Spleen (tissue), 11 donors: ENCODE results near the gene CDC42EP5. TPM values are rescaled to one million over a fixed set of nuclear protein-coding genes. Genes with fewer than 3 reads are reported as not detected.
A peak's percentile ranks its signal among the peaks of the same experiment; 100 is the strongest.

Source experiments
- DNase-seq: peaks from one replicate; pipeline ENCODE4 v3.0.0-alpha.2; 2020
- H3K27ac ChIP-seq, 8 donors: fragments of 200-600 bp; sonication (generic) in 7 of 8; 1 replicate in 4 of 8; 2 replicates in 4 of 8; pipeline versions ENCODE4 v1.5.0 to v1.8.0; 2016 to 2021; ENCODE audit warnings: inconsistent platforms in 4 of 8, mild to moderate bottlenecking in 4 of 8, moderate library complexity in 1 of 8
- H3K27me3 ChIP-seq, 7 donors: fragments of 200-600 bp; sonication (generic) in 6 of 7; replicated peaks in 1 of 7; 1 replicate in 4 of 7; 2 replicates in 3 of 7; pipeline versions ENCODE4 v1.5.0 to v1.8.0; 2016 to 2021; ENCODE audit warnings: inconsistent platforms in 3 of 7, mild to moderate bottlenecking in 1 of 7
- H3K36me3 ChIP-seq, 6 donors: fragments of 200-600 bp; sonication (generic) in 5 of 6; 1 replicate in 4 of 6; 2 replicates in 2 of 6; pipeline versions ENCODE4 v1.5.0 to v1.8.0; 2016 to 2021; ENCODE audit warnings: inconsistent platforms in 2 of 6
- H3K4me1 ChIP-seq, 6 donors: fragments of 200-600 bp; sonication (generic) in 5 of 6; 1 replicate in 3 of 6; 2 replicates in 3 of 6; pipeline versions ENCODE4 v1.5.0 to v1.8.0; 2016 to 2021; ENCODE audit warnings: inconsistent platforms in 3 of 6
- H3K4me3 ChIP-seq, 8 donors: fragments of 200-600 bp; sonication (generic) in 7 of 8; 1 replicate in 4 of 8; 2 replicates in 4 of 8; pipeline versions ENCODE4 v1.5.0 to v1.8.0; 2016 to 2021; ENCODE audit warnings: inconsistent platforms in 4 of 8, mild to moderate bottlenecking in 4 of 8, moderate library complexity in 2 of 8
- H3K9me3 ChIP-seq, 8 donors: fragments of 200-600 bp; sonication (generic) in 7 of 8; 1 replicate in 4 of 8; 2 replicates in 4 of 8; pipeline versions ENCODE4 v1.5.0 to v1.8.0; 2016 to 2021; ENCODE audit warnings: inconsistent platforms in 4 of 8
- CTCF ChIP-seq, 11 experiments: fragments of 200-600 bp in 7 of 11; fragments of 450-650 bp in 4 of 11; sonication (generic) in 4 of 11; IDR thresholded peaks in 8 of 11; conservative IDR thresholded peaks in 3 of 11; 1 replicate in 7 of 11; 2 replicates in 4 of 11; pipeline versions ENCODE4 v1.4.0 to v1.8.0; 2016 to 2021; ENCODE audit warnings: antibody characterized with exemption in 11 of 11, inconsistent platforms in 4 of 11, mild to moderate bottlenecking in 1 of 11
- POLR2A ChIP-seq, 3 donors: fragments of 450-650 bp; IDR thresholded peaks; one replicate each; pipeline ENCODE4 v1.5.1; 2017; ENCODE audit warnings: antibody characterized with exemption in 3 of 3, mild to moderate bottlenecking in 1 of 3
- POLR2AphosphoS5 ChIP-seq, 3 donors: sonication (generic); formaldehyde crosslinking; IDR thresholded peaks; one replicate each; pipeline ENCODE4 v1.5.1; 2017; ENCODE audit warnings: antibody characterized with exemption in 3 of 3
- WGBS, 5 donors: extraction: QIAGEN DNeasy Blood & Tissue Kit in 3 of 5; methylation state at CpG; one replicate each; pipeline versions ENCODE4 v1.1.5 to v1.1.7; 2013 to 2018; 5-methylcytosine and 5-hydroxymethylcytosine counted together
- intact Hi-C: fragments of 100-400 bp; cut with DNase I; formaldehyde crosslinking; loops from one replicate; pipeline ENCODE4 v1.15.0; 2023; ENCODE audit warnings: low total_unique reads
- polyA plus RNA-seq, 3 donors: library from polyadenylated mRNA; stranded (reverse); fragments of 200-250 nt; gene quantifications; one replicate each; pipeline ENCODE4 v1.2.1, GENCODE V29; 2013
- total RNA-seq, 7 donors: library from RNA; depleted of rRNA in 3 of 7; stranded (reverse); fragments of >200 nt in 3 of 7; fragmentation: NEBNext Ultra II Directional in 4 of 7; extraction: Animal tissue kit (Norgen Biotek cat#: 25700) in 4 of 7; gene quantifications; one replicate each; pipeline versions ENCODE4 v1.1.0 to v1.2.1, GENCODE V29; 2016 to 2021
- donor health status: healthy with polysubstance abuse.
- donor health status: DM: no; HTN: no; CAD: no; lungs with moderate emphysema.
- donor health status: DM: no; HTN: no; CAD: no.
- donor health status: Bipolar disorder and iron deficiency.
- donor health status: healthy.
- donor health status: DM: no; HTN: no; CAD: no.
- donor health status: DM: yes; HTN: yes; CAD: no.

The CDC42EP5 gene
- total and polyA plus RNA-seq, 10 donors = 6.6 to 16.1 (median 13.1) TPM

DNA sequence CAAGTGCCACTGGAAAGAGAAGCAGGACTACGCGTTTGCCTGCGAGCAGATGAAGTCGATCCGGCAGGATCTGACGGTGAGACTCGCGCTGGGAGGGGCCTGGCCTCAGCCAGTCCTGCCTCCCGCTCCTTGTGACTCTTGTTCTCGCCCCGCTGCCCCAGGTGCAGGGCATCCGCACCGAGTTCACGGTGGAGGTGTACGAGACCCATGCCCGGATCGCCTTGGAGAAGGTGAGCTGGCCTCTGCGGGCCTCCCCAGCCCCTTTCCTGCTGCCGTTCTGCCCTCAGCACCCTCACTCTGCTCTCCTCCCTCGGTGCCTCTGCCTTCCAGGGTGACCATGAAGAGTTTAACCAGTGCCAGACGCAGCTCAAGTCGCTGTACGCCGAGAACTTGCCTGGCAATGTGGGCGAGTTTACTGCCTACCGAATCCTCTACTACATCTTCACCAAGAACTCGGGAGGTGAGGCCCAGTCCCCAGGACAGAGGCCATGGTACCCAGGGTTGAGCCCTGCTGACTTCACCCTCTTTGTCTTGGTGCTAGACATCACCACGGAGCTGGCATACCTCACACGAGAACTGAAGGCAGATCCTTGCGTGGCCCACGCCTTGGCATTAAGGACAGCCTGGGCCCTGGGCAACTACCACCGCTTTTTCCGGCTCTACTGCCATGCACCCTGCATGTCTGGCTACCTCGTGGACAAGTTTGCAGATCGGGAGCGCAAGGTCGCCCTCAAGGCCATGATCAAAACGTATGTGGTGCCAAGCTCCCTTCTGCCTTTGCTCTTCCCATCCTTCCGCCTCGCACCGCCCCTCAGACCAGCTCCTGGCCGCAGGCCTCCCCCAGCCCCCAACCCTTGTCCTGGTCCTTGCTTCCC is 15.1 kb downstream of the CDC42EP5 start:
- WGBS, 5 donors = 92 to 96% (median 92%) methylated on average over 40 to 42 of the region's 42 CpGs
- DNase-seq = no peak
- Histone ChIP-seq H3K4me1 (peaks cover 11 to 69% (median 43%) of the 10 kb centered on the region in 6 donors), H3K27ac (no peak overlapping the region), H3K4me3 (no peak overlapping the region), H3K9me3 (no peaks in the 10 kb centered on the region), H3K36me3 (peaks cover 15 to 96% (median 93%) of the 10 kb centered on the region in 6 donors), H3K27me3 (no peaks in the 10 kb centered on the region)
- TF ChIP-seq POLR2A (IDR thresholded peaks at IDR 0.05) = no peak
- TF ChIP-seq POLR2AphosphoS5 (IDR thresholded peaks at IDR 0.05) = peak in 1 of 3 donors; percentile 50
- intact Hi-C loops = no loop called here

DNA sequence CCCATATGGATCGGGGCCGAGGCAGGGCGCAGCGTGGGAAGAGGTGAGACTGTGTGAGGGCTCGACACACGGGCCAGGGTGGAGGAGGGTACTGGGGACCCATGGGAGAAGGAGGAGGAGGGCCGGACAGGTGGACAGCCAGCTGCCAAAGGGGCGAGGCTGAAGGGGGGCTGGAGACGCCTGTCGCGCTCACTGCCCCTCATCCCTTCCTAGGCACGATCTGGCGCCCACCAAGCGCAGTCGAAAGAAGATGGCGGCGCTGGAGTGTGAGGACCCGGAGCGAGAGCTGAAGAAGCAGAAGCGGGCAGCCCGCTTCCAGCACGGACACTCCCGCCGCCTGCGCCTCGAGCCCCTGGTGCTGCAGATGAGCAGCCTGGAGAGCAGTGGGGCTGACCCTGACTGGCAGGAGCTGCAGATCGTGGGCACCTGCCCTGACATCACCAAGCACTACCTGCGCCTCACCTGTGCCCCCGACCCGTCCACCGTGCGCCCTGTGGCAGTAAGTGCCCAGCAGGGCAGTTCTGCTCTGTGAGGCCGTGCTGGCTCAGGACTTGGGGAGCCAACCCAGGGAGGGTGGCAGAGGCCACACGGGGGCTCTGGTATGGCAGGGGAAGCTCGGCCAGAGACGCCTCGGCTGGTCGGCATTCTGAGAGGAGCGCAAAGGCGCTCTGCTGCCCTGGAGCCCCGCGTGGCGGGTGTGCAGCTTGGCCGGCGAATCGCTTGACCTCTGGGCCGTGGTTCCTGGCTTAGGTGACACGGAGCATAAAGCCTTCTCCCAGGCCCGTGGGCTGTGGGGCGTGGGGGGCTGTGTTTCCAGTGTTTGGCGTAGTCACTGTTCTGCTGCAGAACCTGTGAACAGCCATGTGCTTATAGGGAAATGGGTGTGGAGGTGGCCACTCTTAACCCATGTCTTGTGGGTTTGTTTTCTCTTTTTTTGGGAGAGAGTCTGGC is 16.4 kb downstream of the CDC42EP5 start:
- Histone ChIP-seq H3K36me3 (peaks cover 17 to 100% (median 100%) of the 10 kb centered on the region in 6 donors), H3K4me3 (no peak overlapping the region), H3K27ac (no peak overlapping the region), H3K9me3 (no peaks in the 10 kb centered on the region), H3K4me1 (peaks cover 0 to 69% (median 39%) of the 10 kb centered on the region in 6 donors), H3K27me3 (no peaks in the 10 kb centered on the region)
- DNase-seq = peak; percentile 75
- WGBS, 5 donors = 92 to 95% (median 94%) methylated on average over 38 to 51 of the region's 51 CpGs
- TF ChIP-seq POLR2AphosphoS5 (IDR thresholded peaks at IDR 0.05) = peak in 2 of 3 donors; percentile 29 to 63
- TF ChIP-seq POLR2A (IDR thresholded peaks at IDR 0.05) = no peak
- intact Hi-C loops = no loop called here

DNA sequence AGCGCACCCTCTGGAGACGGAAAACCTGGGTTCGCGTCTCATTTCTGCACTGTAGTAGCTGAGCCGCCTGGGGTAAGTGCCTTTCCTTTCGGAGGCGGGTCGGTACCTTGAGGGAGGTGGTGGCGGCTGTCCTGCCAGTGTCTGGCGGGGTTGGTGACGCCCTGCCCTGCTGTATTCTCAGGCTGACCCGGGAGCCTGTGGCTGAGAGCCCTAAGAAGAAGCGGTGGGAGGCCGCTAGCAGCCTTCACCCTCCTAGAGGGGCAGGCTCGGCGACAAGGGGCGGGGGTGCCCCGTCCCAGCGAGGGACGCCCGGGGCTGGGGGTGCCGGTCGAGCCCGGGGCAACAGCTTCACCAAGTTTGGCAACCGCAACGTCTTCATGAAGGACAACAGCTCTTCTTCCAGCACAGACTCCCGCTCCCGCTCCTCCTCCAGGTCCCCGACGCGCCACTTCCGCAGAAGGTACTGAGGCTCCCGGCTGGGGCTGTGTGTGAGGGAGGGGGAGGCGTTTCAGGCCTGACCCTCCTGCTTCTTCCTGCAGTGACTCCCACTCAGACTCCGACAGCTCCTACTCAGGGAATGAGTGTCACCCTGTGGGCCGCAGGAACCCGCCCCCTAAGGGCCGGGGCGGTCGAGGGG is 17.2 kb downstream of the CDC42EP5 start:
- H3K9me3 ChIP-seq = no peaks in the 10 kb centered on the region
- intact Hi-C loops = no loop called here
- 92 to 95% (median 94%) methylated on average over 35 to 40 of the region's 40 CpGs for WGBS, 5 donors
- DNase-seq = no peak
- H3K27me3 ChIP-seq = no peaks in the 10 kb centered on the region
- H3K27ac ChIP-seq = no peak overlapping the region
- no peak overlapping the region for H3K4me3 ChIP-seq
- peaks cover 17 to 100% (median 100%) of the 10 kb centered on the region in 6 donors for H3K36me3 ChIP-seq
- peaks cover 7 to 69% (median 39%) of the 10 kb centered on the region in 6 donors for H3K4me1 ChIP-seq
- TF ChIP-seq POLR2AphosphoS5 (IDR thresholded peaks at IDR 0.05) (peak in 2 of 3 donors; percentile 15 to 42), POLR2A (IDR thresholded peaks at IDR 0.05) (no peak)

- TF ChIP-seq POLR2AphosphoS5 (IDR thresholded peaks at IDR 0.05) = peak in 2 of 3 donors; percentile 19 to 26
- no peak for TF ChIP-seq POLR2A (IDR thresholded peaks at IDR 0.05)
- TF ChIP-seq CTCF (IDR thresholded peaks at IDR 0.05 in 8 of 11, conservative IDR thresholded peaks at IDR 0.05 in 3 of 11) = no peak
- Histone ChIP-seq H3K4me1 (peaks cover 16 to 69% (median 42%) of the 10 kb centered on the region in 6 donors), H3K27me3 (no peaks in the 10 kb centered on the region), H3K9me3 (no peaks in the 10 kb centered on the region), H3K27ac (no peak overlapping the region), H3K36me3 (peaks cover 17 to 95% (median 91%) of the 10 kb centered on the region in 6 donors), H3K4me3 (no peak overlapping the region)
- intact Hi-C loops = no loop called here
- no peak for DNase-seq
- WGBS, 5 donors = 93 to 97% (median 94%) methylated on average over 32 to 33 of the region's 33 CpGs
Measured at GRCh38 chr19:54454781-54455675, 18.1 kb downstream of the CDC42EP5 start.
